ENCODE measurements around the gene ACSF3.

Gene ACSF3

GRCh38 chr16:89095491-89095951 is 1.9 kb downstream of the ACSF3 start:
- peak; percentile 73 for DNase-seq (ENCODE audit: low spot score)

GRCh38 chr16:89096042-89096717 is 2.5 kb downstream of the ACSF3 start:
- no peak for DNase-seq (ENCODE audit: low spot score)

- no peak for DNase-seq (ENCODE audit: low spot score)
Observed at GRCh38 chr16:89096768-89097391, 3.2 kb downstream of the ACSF3 start.

GRCh38 chr16:89097392-89097772 is 3.7 kb downstream of the ACSF3 start:
- no peak for DNase-seq (ENCODE audit: low spot score)

- DNase-seq (ENCODE audit: low spot score) = no peak
Observed at GRCh38 chr16:89098767-89099430, 5.2 kb downstream of the ACSF3 start.

- no peak for DNase-seq (ENCODE audit: low spot score)
Observed at GRCh38 chr16:89099905-89100304, 6.3 kb downstream of the ACSF3 start.

GRCh38 chr16:89100601-89101302 is 7.1 kb downstream of the ACSF3 start:
- DNase-seq (ENCODE audit: low spot score) = no peak

- no peak for DNase-seq (ENCODE audit: low spot score)
Observed at GRCh38 chr16:89101303-89102040, 7.8 kb downstream of the ACSF3 start.

GRCh38 chr16:89102041-89102471 is 8.4 kb downstream of the ACSF3 start:
- DNase-seq (ENCODE audit: low spot score) = no peak

GRCh38 chr16:89102481-89103073 is 8.9 kb downstream of the ACSF3 start:
- no peak for DNase-seq (ENCODE audit: low spot score)

GRCh38 chr16:89103156-89103555 is 9.5 kb downstream of the ACSF3 start:
- DNase-seq (ENCODE audit: low spot score) = no peak

- no peak for DNase-seq (ENCODE audit: low spot score)
Observed at GRCh38 chr16:89103781-89104180, 10.1 kb downstream of the ACSF3 start.

GRCh38 chr16:89104303-89104702 is 10.7 kb downstream of the ACSF3 start:
- DNase-seq (ENCODE audit: low spot score) = no peak

- peak; percentile 29 for DNase-seq (ENCODE audit: low spot score)
Observed at GRCh38 chr16:89104930-89105571, 11.4 kb downstream of the ACSF3 start.

GRCh38 chr16:89105599-89106151 is 12.0 kb downstream of the ACSF3 start:
- DNase-seq (ENCODE audit: low spot score) = no peak

GRCh38 chr16:89106533-89107202 is 13.0 kb downstream of the ACSF3 start:
- DNase-seq (ENCODE audit: low spot score) = no peak

GRCh38 chr16:89107203-89107582 is 13.5 kb downstream of the ACSF3 start:
- no peak for DNase-seq (ENCODE audit: low spot score)

GRCh38 chr16:89108416-89108815 is 14.8 kb downstream of the ACSF3 start:
- DNase-seq (ENCODE audit: low spot score) = no peak

GRCh38 chr16:89110641-89111040 is 17.0 kb downstream of the ACSF3 start:
- DNase-seq (ENCODE audit: low spot score) = no peak

GRCh38 chr16:89111263-89111662 is 17.6 kb downstream of the ACSF3 start:
- no peak for DNase-seq (ENCODE audit: low spot score)

Measured in germinal center (tissue), 1 donor.